H1 (cell line): ENCODE results near the gene OR10A2. TPM values are rescaled to one million over a fixed set of nuclear protein-coding genes. Genes with fewer than 3 reads are reported as not detected.

Source experiments
- ASH2L ChIP-seq: fragments of 200-600, 300-600 bp; sonication (generic); IDR thresholded peaks from one replicate; pipeline ENCODE4 v1.7.1; 2017; ENCODE audit warnings: low read length
- ATF2 ChIP-seq: IDR thresholded peaks from 2 replicates; pipeline ENCODE4 v1.6.1; 2012; ENCODE audit warnings: low read length, inconsistent platforms
- CHD7 ChIP-seq: fragments of 300-600 bp; sonication (generic); IDR thresholded peaks from 2 replicates; pipeline ENCODE4 v1.7.1; 2012; ENCODE audit warnings: low read length, moderate library complexity, mild to moderate bottlenecking, inconsistent platforms; ENCODE audit not compliant: insufficient replicate concordance
- EGR1 ChIP-seq: IDR thresholded peaks from 2 replicates; pipeline ENCODE4 v1.6.1; 2011; ENCODE audit warnings: low read depth, low read length, borderline replicate concordance
- EZH2 ChIP-seq: fragments of 200-600 bp; sonication (generic); IDR thresholded peaks from 2 replicates; pipeline ENCODE4 v1.7.1; 2012; ENCODE audit warnings: low read depth, mild to moderate bottlenecking, moderate library complexity, low read length, inconsistent platforms; ENCODE audit not compliant: severe bottlenecking
- KDM4A ChIP-seq: IDR thresholded peaks from one replicate; pipeline ENCODE4 v1.7.1; 2012; ENCODE audit warnings: low read depth, mild to moderate bottlenecking, moderate library complexity, low read length, inconsistent platforms; ENCODE audit not compliant: severe bottlenecking
- SIX5 ChIP-seq: IDR thresholded peaks from 2 replicates; pipeline ENCODE4 v1.6.1; 2011; ENCODE audit warnings: mild to moderate bottlenecking, low read depth, low read length
- SP1 ChIP-seq: IDR thresholded peaks from 2 replicates; pipeline ENCODE4 v1.6.1; 2011; ENCODE audit warnings: low read depth, low read length
- SRF ChIP-seq: IDR thresholded peaks from 2 replicates; pipeline ENCODE4 v1.6.1; 2011; ENCODE audit warnings: mild to moderate bottlenecking, low read depth, low read length, moderate library complexity
- ZNF274 ChIP-seq: IDR thresholded peaks from 2 replicates; pipeline ENCODE4 v1.7.0; 2012; ENCODE audit warnings: low read length, borderline replicate concordance; ENCODE audit errors: extremely low read depth
- polyA plus RNA-seq, 7 experiments: library from polyadenylated mRNA; depleted of rRNA in 3 of 7; stranded (reverse) in 5 of 7; unstranded in 2 of 7; fragments of >200 nt in 5 of 7; fragments of 200-250 nt in 2 of 7; gene quantifications; 1 replicate in 5 of 7; 2 replicates in 1 of 7; 4 replicates in 1 of 7; pipeline versions ENCODE4 v1.2.1 to v1.2.3, GENCODE V29; 2011 to 2013; ENCODE audit warnings: missing spikeins in 2 of 7, mixed read lengths in 2 of 7
- total RNA-seq: library from RNA; stranded (reverse); fragmentation: NEBNext Ultra II Directional; extraction: Animal tissue kit (Norgen Biotek cat#: 25700); gene quantifications from 2 replicates; pipeline ENCODE4 v1.2.1, GENCODE V29; 2021

Gene OR10A2
- total and polyA plus RNA-seq, 2 of the 8 experiments (the other 6 are each of a cell fraction or from before 2014, with no cell fraction given): not detected

- TF ChIP-seq CHD7 (no peak), ATF2 (no peak), SP1 (no peak), KDM4A (no peak), ASH2L (no peak), ZNF274 (no peak), EZH2 (no peak), EGR1 (no peak), SIX5 (no peak), SRF (no peak)
Observed at GRCh38 chr11:6864438-6864837, 1.6 kb downstream of the OR10A2 start (continued).
